A549 (cell line): ENCODE results near the gene AEBP1. TPM values are rescaled to one million over a fixed set of nuclear protein-coding genes. Genes with fewer than 3 reads are reported as not detected.
A peak's percentile ranks its signal among the peaks of the same experiment; 100 is the strongest.

Experiments
- ATAC-seq, 2 experiments: fragments of 200-7000 bp in 1 of 2; fragments of >200 bp in 1 of 2; cut with Nextera tagmentation in 1 of 2; cut with Tn5 transposase in 1 of 2; 3 replicates each; pipeline versions ENCODE4 v1.8.0 to v1.9.1; 2018 to 2020; ENCODE audit warnings: mild to moderate bottlenecking in 1 of 2, moderate library complexity in 1 of 2
- CTCF ChIA-PET: fragments of 300-600 bp; sonication (Branson Sonifier 250); formaldehyde crosslinking; extraction: SDS; loops from one replicate; lab custom pipeline; 2021; ENCODE audit warnings: antibody characterized with exemption, inconsistent platforms; lab: Yijun Ruan, JAX
- POLR2A ChIA-PET: fragments of 350-600 bp; formaldehyde crosslinking; extraction: SDS; loops from one replicate; lab custom pipeline; 2021; ENCODE audit warnings: antibody characterized with exemption, inconsistent platforms; lab: Yijun Ruan, JAX
- DNase-seq, 2 experiments: peaks; one replicate each; pipeline versions ENCODE4 v3.0.0 to v3.0.0-alpha.2; 2011 to 2016; ENCODE audit warnings: low read depth in 1 of 2, low spot score in 1 of 2
- FAIRE-seq: peaks from 2 replicates; lab custom pipeline; 2011; peaks lifted over from hg19 to GRCh38; lab: Jason Lieb, UNC
- H3K27ac ChIP-seq, 2 experiments: fragments of >200 bp; sonication (Bioruptor Twin); formaldehyde crosslinking; 3 replicates each; pipeline ENCODE4 v1.5.1; 2016 to 2017
- H3K4me1 ChIP-seq: fragments of >200 bp; sonication (Bioruptor Twin); formaldehyde crosslinking; 3 replicates; pipeline ENCODE4 v1.6.1; 2016
- H3K4me2 ChIP-seq: fragments of >200 bp; sonication (Bioruptor Twin); formaldehyde crosslinking; 3 replicates; pipeline ENCODE4 v1.6.1; 2016
- H3K4me3 ChIP-seq: fragments of >200 bp; sonication (Bioruptor Twin); formaldehyde crosslinking; 3 replicates; pipeline ENCODE4 v1.5.1; 2016
- H3K9me3 ChIP-seq: fragments of >200 bp; sonication (Bioruptor Twin); formaldehyde crosslinking; 3 replicates; pipeline ENCODE4 v1.6.1; 2016
- CBX2 ChIP-seq: fragments of 200-600 bp; sonication (generic); IDR thresholded peaks from 2 replicates; pipeline ENCODE4 v1.6.1; 2016; ENCODE audit warnings: low read depth, mild to moderate bottlenecking, borderline replicate concordance
- FOSL2 ChIP-seq, 2 experiments: fragments of 450-650 bp in 1 of 2; fragments of >200 bp in 1 of 2; sonication (Bioruptor Twin) in 1 of 2; formaldehyde crosslinking; IDR thresholded peaks; 2 replicates each; pipeline versions ENCODE4 v1.5.0 to v1.6.1; 2016 to 2020; ENCODE audit warnings: mild to moderate bottlenecking in 1 of 2, moderate library complexity in 1 of 2
- FOXS1 ChIP-seq: fragments of 250-450 bp; sonication (Bioruptor Pico); IDR thresholded peaks from 2 replicates; pipeline ENCODE4 v1.5.0; 2020; ENCODE audit warnings: mild to moderate bottlenecking, moderate library complexity
- GATA3 ChIP-seq: IDR thresholded peaks from 2 replicates; pipeline ENCODE4 v1.6.1; 2012; ENCODE audit warnings: borderline replicate concordance
- HEYL ChIP-seq: fragments of 250-450 bp; sonication (Bioruptor Pico); IDR thresholded peaks from 2 replicates; pipeline ENCODE4 v1.8.0; 2021; ENCODE audit warnings: mild to moderate bottlenecking, moderate library complexity
- HOXA7 ChIP-seq: fragments of 250-450 bp; sonication (Bioruptor Pico); IDR thresholded peaks from 2 replicates; pipeline ENCODE4 v1.5.0; 2020; ENCODE audit warnings: mild to moderate bottlenecking, moderate library complexity
- JUNB ChIP-seq: fragments of >200 bp; sonication (Bioruptor Twin); formaldehyde crosslinking; IDR thresholded peaks from 2 replicates; pipeline ENCODE4 v1.6.1; 2016
- KDM5A ChIP-seq: fragments of 200-600 bp; sonication (generic); IDR thresholded peaks from 2 replicates; pipeline ENCODE4 v1.6.1; 2016; ENCODE audit warnings: antibody characterized with exemption, mild to moderate bottlenecking
- NFE2L2 ChIP-seq: fragments of 150-350 bp; conservative IDR thresholded peaks from 2 replicates; pipeline ENCODE4 v1.6.1; 2014; ENCODE audit warnings: low read length
- PHF8 ChIP-seq: fragments of 200-600 bp; sonication (generic); IDR thresholded peaks from 2 replicates; pipeline ENCODE4 v1.6.1; 2016; ENCODE audit warnings: low read depth, mild to moderate bottlenecking, antibody characterized with exemption, moderate library complexity, borderline replicate concordance
- POLR2A ChIP-seq: IDR thresholded peaks from 2 replicates; pipeline ENCODE4 v1.6.1; 2012; ENCODE audit warnings: mild to moderate bottlenecking, low read length
- POLR2AphosphoS2 ChIP-seq: conservative IDR thresholded peaks from 2 replicates; pipeline ENCODE4 v1.6.1; 2012; ENCODE audit warnings: low read length, improper control_type of control experiment, inconsistent platforms
- RAD21 ChIP-seq, 2 experiments: fragments of >200 bp in 1 of 2; sonication (Bioruptor Twin) in 1 of 2; formaldehyde crosslinking in 1 of 2; IDR thresholded peaks in 1 of 2; conservative IDR thresholded peaks in 1 of 2; 2 replicates in 1 of 2; 3 replicates in 1 of 2; pipeline ENCODE4 v1.6.1; 2012 to 2018; ENCODE audit warnings: inconsistent platforms in 1 of 2
- RNF2 ChIP-seq: fragments of 200-600 bp; sonication (generic); IDR thresholded peaks from 2 replicates; pipeline ENCODE4 v1.6.1; 2016; ENCODE audit warnings: low read depth, mild to moderate bottlenecking, antibody characterized with exemption, moderate library complexity, borderline replicate concordance
- SREBF2 ChIP-seq: fragments of 450-650 bp; IDR thresholded peaks from 2 replicates; pipeline ENCODE4 v1.6.1; 2014; ENCODE audit warnings: mild to moderate bottlenecking, moderate library complexity
- ZNF302 ChIP-seq: fragments of 250-450 bp; sonication (Bioruptor Pico); IDR thresholded peaks from 2 replicates; pipeline ENCODE4 v1.9.0; 2021; ENCODE audit warnings: inconsistent platforms, mild to moderate bottlenecking, moderate library complexity
- WGBS: methylation state at CpG from one replicate; pipeline ENCODE4 v1.1.6; 2017; ENCODE audit errors: missing lambda C conversion rate; 5-methylcytosine and 5-hydroxymethylcytosine counted together
- polyA plus RNA-seq, 4 experiments: library from polyadenylated mRNA; depleted of rRNA in 3 of 4; stranded (reverse); fragments of >200 nt; fragmentation: RNase III in 1 of 4; extraction: RNeasy Plus Mini Kit Qiagen cat#74134 plus additional on column Dnase treatment in 1 of 4; gene quantifications; 2 replicates in 3 of 4; 3 replicates in 1 of 4; pipeline ENCODE4 v1.2.3, GENCODE V29; 2011 to 2017
- TF ChIP-seq, protein P1 (sequence below): fragments of 150-350 bp; IDR thresholded peaks from 2 replicates; pipeline ENCODE4 v1.6.1; 2014; ENCODE audit warnings: low read depth, mild to moderate bottlenecking, low read length
- TF ChIP-seq, protein P2 (sequence below): IDR thresholded peaks from 2 replicates; pipeline ENCODE4 v1.6.1; 2012; ENCODE audit warnings: low read depth, borderline replicate concordance
- TF ChIP-seq, protein P3 (sequence below): fragments of 250-450 bp; sonication (Bioruptor Pico); IDR thresholded peaks from 2 replicates; pipeline ENCODE4 v1.5.0; 2021; ENCODE audit warnings: mild to moderate bottlenecking, moderate library complexity, borderline replicate concordance
- TF ChIP-seq, protein P4 (sequence below): fragments of 450-650 bp; IDR thresholded peaks from 2 replicates; pipeline ENCODE4 v1.6.1; 2014; ENCODE audit warnings: antibody characterized with exemption

AEBP1 gene
- polyA plus RNA-seq, 2 of the 4 experiments (the other 2 are of a cell fraction) = not detected

DNA sequence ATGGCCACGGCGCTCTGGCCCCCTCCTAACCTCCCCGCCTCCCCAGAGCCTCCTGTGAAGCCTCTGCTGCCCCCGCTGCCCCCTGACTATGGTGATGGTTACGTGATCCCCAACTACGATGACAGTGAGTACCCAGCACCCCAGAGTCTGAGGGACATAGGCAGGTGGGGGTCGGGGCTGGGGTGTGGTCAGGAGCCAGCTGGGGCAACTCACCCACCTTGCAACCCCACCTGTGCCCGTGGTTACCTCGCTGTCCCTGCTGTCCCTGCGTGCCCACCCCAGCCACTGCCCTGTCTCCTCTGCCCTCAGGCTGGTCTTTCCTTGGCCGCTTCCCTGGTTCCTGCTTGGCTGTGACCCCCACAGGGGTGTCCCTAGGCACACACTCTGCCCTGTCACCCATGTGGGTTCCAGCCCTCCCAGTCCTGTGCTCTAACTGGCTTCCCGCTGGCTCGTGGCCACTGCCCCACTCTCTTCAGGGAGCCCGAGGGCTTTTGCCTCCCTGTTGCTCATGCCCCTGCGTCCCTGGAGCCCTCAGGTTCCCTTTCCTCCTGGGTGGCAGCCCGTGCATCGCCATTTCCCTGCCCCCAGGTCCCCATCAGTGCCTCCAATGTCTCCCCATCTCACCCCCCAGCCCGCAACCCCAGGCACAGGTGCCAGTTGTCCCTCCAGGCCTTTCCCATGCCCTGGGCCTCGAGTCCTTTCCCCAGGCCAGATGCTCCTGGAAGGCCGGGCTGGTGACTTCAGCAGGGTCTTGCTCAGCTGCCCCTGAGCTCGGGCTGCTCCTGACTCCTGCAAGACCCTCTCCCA lies 4.0 kb downstream of the AEBP1 start:
- CTCF ChIA-PET = no interaction called here
- DNase-seq (no peak), ATAC-seq (no peak)
- TF ChIP-seq KDM5A (no peak), ZNF302 (CRISPR knock-in tag) (no peak), FOXS1 (CRISPR knock-in tag) (no peak), RAD21 (conservative IDR thresholded peaks at IDR 0.05 in 1 of 2, IDR thresholded peaks at IDR 0.05 in 1 of 2) (no peak), POLR2A (no peak), SREBF2 (no peak), JUNB (no peak), RNF2 (no peak), NFE2L2 (no peak)
- TF ChIP-seq, all 56 proteins: peak for 0
- no peak overlapping the region for H3K4me2 ChIP-seq
- FAIRE-seq = no peak
- H3K4me1 ChIP-seq = peaks cover 13% of the 10 kb centered on the region; the same call in 1 of the 3 replicates
- no peaks in the 10 kb centered on the region for H3K9me3 ChIP-seq
- POLR2A ChIA-PET = no interaction called here
- no peak overlapping the region for H3K27ac ChIP-seq
- WGBS = 61% methylated on average over 18 of the region's 21 CpGs
- no peak overlapping the region for H3K4me3 ChIP-seq

DNA sequence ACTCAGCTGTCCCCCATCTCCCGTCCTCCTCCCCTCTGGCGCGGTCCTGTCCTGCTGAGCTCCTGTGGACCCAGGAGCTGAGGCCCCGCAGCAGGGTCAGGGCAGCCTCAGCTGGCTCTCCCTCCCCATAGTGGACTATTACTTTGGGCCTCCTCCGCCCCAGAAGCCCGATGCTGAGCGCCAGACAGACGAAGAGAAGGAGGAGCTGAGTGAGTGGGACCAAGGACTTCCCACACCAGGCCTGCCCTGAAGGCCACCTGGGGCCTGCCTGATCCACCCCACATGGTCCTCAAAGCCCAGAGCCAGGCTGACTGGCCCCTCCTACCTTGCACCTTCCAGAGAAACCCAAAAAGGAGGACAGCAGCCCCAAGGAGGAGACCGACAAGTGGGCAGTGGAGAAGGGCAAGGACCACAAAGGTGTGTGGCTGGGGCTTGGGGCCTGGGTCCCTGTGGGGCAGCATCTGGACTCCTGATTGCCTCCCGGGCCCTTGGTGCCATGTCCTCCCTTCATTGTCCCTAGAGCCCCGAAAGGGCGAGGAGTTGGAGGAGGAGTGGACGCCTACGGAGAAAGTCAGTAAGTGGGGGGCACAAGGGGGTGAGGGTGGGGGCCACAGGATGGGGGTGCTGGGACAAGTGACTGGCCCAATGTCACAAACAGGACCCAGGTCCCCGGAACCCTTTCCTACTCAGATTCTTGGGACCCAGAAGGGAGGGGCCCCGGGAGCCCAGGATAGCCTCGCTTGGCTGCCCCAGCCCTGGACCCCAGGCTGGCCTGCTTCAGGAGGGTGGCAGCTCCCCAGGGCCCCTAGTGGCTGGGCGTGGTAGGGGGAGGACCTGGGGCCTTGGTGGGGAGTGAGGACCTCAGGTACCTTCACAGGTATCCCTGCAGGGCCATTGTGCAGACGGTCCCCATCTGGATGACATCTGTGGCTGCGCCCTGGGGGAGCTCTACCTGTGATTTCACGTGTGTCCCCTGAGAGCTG lies 4.9 kb downstream of the AEBP1 start:
- TF ChIP-seq, protein P1, sequence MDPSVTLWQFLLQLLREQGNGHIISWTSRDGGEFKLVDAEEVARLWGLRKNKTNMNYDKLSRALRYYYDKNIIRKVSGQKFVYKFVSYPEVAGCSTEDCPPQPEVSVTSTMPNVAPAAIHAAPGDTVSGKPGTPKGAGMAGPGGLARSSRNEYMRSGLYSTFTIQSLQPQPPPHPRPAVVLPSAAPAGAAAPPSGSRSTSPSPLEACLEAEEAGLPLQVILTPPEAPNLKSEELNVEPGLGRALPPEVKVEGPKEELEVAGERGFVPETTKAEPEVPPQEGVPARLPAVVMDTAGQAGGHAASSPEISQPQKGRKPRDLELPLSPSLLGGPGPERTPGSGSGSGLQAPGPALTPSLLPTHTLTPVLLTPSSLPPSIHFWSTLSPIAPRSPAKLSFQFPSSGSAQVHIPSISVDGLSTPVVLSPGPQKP = no peak
- TF ChIP-seq HEYL (CRISPR knock-in tag) (no peak), CBX2 (no peak), PHF8 (no peak), HOXA7 (CRISPR knock-in tag) (no peak), RAD21 (conservative IDR thresholded peaks at IDR 0.05 in 1 of 2, IDR thresholded peaks at IDR 0.05 in 1 of 2) (no peak), GATA3 (no peak), FOXS1 (CRISPR knock-in tag) (no peak), POLR2AphosphoS2 (no peak), FOSL2 (IDR thresholded peaks at IDR 0.05) (no peak), FOSL2 (CRISPR knock-in tag; IDR thresholded peaks at IDR 0.05) (no peak)
- TF ChIP-seq, protein P2, sequence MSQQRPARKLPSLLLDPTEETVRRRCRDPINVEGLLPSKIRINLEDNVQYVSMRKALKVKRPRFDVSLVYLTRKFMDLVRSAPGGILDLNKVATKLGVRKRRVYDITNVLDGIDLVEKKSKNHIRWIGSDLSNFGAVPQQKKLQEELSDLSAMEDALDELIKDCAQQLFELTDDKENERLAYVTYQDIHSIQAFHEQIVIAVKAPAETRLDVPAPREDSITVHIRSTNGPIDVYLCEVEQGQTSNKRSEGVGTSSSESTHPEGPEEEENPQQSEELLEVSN = no peak
- TF ChIP-seq, protein P3, sequence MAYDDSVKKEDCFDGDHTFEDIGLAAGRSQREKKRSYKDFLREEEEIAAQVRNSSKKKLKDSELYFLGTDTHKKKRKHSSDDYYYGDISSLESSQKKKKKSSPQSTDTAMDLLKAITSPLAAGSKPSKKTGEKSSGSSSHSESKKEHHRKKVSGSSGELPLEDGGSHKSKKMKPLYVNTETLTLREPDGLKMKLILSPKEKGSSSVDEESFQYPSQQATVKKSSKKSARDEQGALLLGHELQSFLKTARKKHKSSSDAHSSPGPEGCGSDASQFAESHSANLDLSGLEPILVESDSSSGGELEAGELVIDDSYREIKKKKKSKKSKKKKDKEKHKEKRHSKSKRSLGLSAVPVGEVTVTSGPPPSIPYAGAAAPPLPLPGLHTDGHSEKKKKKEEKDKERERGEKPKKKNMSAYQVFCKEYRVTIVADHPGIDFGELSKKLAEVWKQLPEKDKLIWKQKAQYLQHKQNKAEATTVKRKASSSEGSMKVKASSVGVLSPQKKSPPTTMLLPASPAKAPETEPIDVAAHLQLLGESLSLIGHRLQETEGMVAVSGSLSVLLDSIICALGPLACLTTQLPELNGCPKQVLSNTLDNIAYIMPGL (CRISPR knock-in tag) = no peak
- TF ChIP-seq, protein P4, sequence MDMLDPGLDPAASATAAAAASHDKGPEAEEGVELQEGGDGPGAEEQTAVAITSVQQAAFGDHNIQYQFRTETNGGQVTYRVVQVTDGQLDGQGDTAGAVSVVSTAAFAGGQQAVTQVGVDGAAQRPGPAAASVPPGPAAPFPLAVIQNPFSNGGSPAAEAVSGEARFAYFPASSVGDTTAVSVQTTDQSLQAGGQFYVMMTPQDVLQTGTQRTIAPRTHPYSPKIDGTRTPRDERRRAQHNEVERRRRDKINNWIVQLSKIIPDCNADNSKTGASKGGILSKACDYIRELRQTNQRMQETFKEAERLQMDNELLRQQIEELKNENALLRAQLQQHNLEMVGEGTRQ = no peak
- H3K4me1 ChIP-seq = peaks cover 13% of the 10 kb centered on the region; the same call in 1 of the 3 replicates
- no peak overlapping the region for H3K27ac ChIP-seq
- DNase-seq (no peak), FAIRE-seq (no peak), ATAC-seq (peak in 1 of 2 experiments; percentile 8; a peak in 1 of 6 replicates)
- POLR2A ChIA-PET = no interaction called here
- H3K9me3 ChIP-seq = no peaks in the 10 kb centered on the region
- H3K4me3 ChIP-seq = no peak overlapping the region
- 76% methylated on average over 12 of the region's 21 CpGs for WGBS
- CTCF ChIA-PET = no interaction called here
- no peak overlapping the region for H3K4me2 ChIP-seq
